Parathyroid adenoma (tissue), 2 donors: ENCODE data around the gene NEURL4.

ENCODE experiments used
- H2AFZ ChIP-seq: fragments of 300-600 bp; sonication (generic); one replicate; pipeline ENCODE4 v1.7.0; 2017; ENCODE audit warnings: antibody characterized with exemption, mild to moderate bottlenecking
- H3K27ac ChIP-seq: fragments of 300-600 bp; sonication (generic); one replicate; pipeline ENCODE4 v1.7.0; 2017
- H3K27me3 ChIP-seq: fragments of 300-600 bp; sonication (generic); one replicate; pipeline ENCODE4 v1.7.0; 2017; ENCODE audit warnings: low read length; ENCODE audit not compliant: control insufficient read depth, insufficient read depth
- H3K36me3 ChIP-seq: fragments of 300-600 bp; sonication (generic); one replicate; pipeline ENCODE4 v1.7.0; 2017; ENCODE audit warnings: low read length; ENCODE audit not compliant: control insufficient read depth, insufficient read depth
- H3K4me1 ChIP-seq: fragments of 300-600 bp; sonication (generic); one replicate; pipeline ENCODE4 v1.7.0; 2017; ENCODE audit warnings: control low read depth
- H3K4me2 ChIP-seq: fragments of 300-600 bp; sonication (generic); one replicate; pipeline ENCODE4 v1.7.0; 2017; ENCODE audit warnings: low read length
- H3K4me3 ChIP-seq: fragments of 300-600 bp; sonication (generic); one replicate; pipeline ENCODE4 v1.7.0; 2017; ENCODE audit warnings: low read depth, low read length
- H3K79me2 ChIP-seq: fragments of 300-600 bp; sonication (generic); one replicate; pipeline ENCODE4 v1.7.0; 2017; ENCODE audit warnings: control low read depth
- H3K9ac ChIP-seq: fragments of 300-600 bp; sonication (generic); one replicate; pipeline ENCODE4 v1.7.0; 2017; ENCODE audit warnings: mild to moderate bottlenecking
- H3K9me3 ChIP-seq: fragments of 300-600 bp; sonication (generic); one replicate; pipeline ENCODE4 v1.7.0; 2017; ENCODE audit warnings: low read length; ENCODE audit not compliant: control insufficient read depth
- CTCF ChIP-seq: fragments of 300-600 bp; sonication (generic); IDR thresholded peaks from one replicate; pipeline ENCODE4 v1.7.0; 2017; ENCODE audit warnings: antibody characterized with exemption, mild to moderate bottlenecking
- donor health status: primary hyperparathyroidism.

The NEURL4 gene

GRCh38 chr17:7325031-7325528, 4.1 kb downstream of the NEURL4 start:
- no peak for TF ChIP-seq CTCF
- H3K4me1 ChIP-seq: peaks cover 6% of the 10 kb centered on the region
- H3K79me2 ChIP-seq: peaks cover 7% of the 10 kb centered on the region
- H3K27me3 ChIP-seq: no peaks in the 10 kb centered on the region
- H3K9ac ChIP-seq: no peak overlapping the region
- no peak overlapping the region for H3K27ac ChIP-seq
- H2AFZ ChIP-seq: no peak overlapping the region
- no peak overlapping the region for H3K4me3 ChIP-seq
- H3K36me3 ChIP-seq: no peaks in the 10 kb centered on the region
- H3K9me3 ChIP-seq: no peaks in the 10 kb centered on the region
- no peak overlapping the region for H3K4me2 ChIP-seq

GRCh38 chr17:7324438-7324779, 4.7 kb downstream of the NEURL4 start:
- Histone ChIP-seq H3K9me3 (no peaks in the 10 kb centered on the region), H3K27ac (no peak overlapping the region), H3K27me3 (no peaks in the 10 kb centered on the region), H3K9ac (no peak overlapping the region), H3K36me3 (no peaks in the 10 kb centered on the region), H3K4me1 (peaks cover 6% of the 10 kb centered on the region), H2AFZ (no peak overlapping the region), H3K4me2 (no peak overlapping the region), H3K4me3 (no peak overlapping the region), H3K79me2 (peaks cover 7% of the 10 kb centered on the region)
- no peak for TF ChIP-seq CTCF

- peak; percentile 69 for TF ChIP-seq CTCF
- H3K4me2 ChIP-seq: no peak overlapping the region
- H3K4me1 ChIP-seq: peaks cover 6% of the 10 kb centered on the region
- peaks cover 7% of the 10 kb centered on the region for H3K79me2 ChIP-seq
- H3K9ac ChIP-seq: no peak overlapping the region
- no peaks in the 10 kb centered on the region for H3K36me3 ChIP-seq
- no peak overlapping the region for H2AFZ ChIP-seq
- no peak overlapping the region for H3K4me3 ChIP-seq
- H3K27me3 ChIP-seq: no peaks in the 10 kb centered on the region
- H3K27ac ChIP-seq: no peak overlapping the region
- H3K9me3 ChIP-seq: no peaks in the 10 kb centered on the region
These were observed 5.3 kb downstream of the NEURL4 start for GRCh38 chr17:7323731-7324437.

- Histone ChIP-seq H3K79me2 (peaks cover 7% of the 10 kb centered on the region), H2AFZ (no peak overlapping the region), H3K4me1 (no peaks in the 10 kb centered on the region), H3K9ac (no peak overlapping the region), H3K4me2 (no peak overlapping the region), H3K27ac (no peak overlapping the region), H3K4me3 (no peak overlapping the region), H3K9me3 (no peaks in the 10 kb centered on the region), H3K27me3 (no peaks in the 10 kb centered on the region), H3K36me3 (no peaks in the 10 kb centered on the region)
- no peak for TF ChIP-seq CTCF
These were observed 6.5 kb downstream of the NEURL4 start for GRCh38 chr17:7322520-7323194.
